Colonic mucosa (tissue), 4 donors: ENCODE results near the gene TAF1C. TPM values are rescaled to one million over a fixed set of nuclear protein-coding genes. Genes with fewer than 3 reads are reported as not detected.

Experiments used
- DNase-seq: peaks from one replicate; pipeline ENCODE4 v3.0.0-alpha.2; 2020
- H3K27ac ChIP-seq: fragments of 200-600 bp; one replicate; pipeline ENCODE4 v1.8.0; 2021
- H3K27me3 ChIP-seq: fragments of 200-600 bp; one replicate; pipeline ENCODE4 v1.8.0; 2021
- H3K36me3 ChIP-seq: fragments of 200-600 bp; one replicate; pipeline ENCODE4 v1.8.0; 2021
- H3K4me1 ChIP-seq: fragments of 200-600 bp; one replicate; pipeline ENCODE4 v1.8.0; 2021; ENCODE audit warnings: mild to moderate bottlenecking
- H3K4me3 ChIP-seq: fragments of 200-600 bp; one replicate; pipeline ENCODE4 v1.8.0; 2021
- H3K9ac ChIP-seq, 2 donors: one replicate each; pipeline ENCODE4 v1.7.0; 2013; ENCODE audit warnings: control low read depth in 2 of 2, low read depth in 2 of 2, low read length in 2 of 2
- H3K9me3 ChIP-seq: fragments of 200-600 bp; one replicate; pipeline ENCODE4 v1.8.0; 2021
- intact Hi-C: fragments of 100-400 bp; cut with DNase I; formaldehyde crosslinking; loops from one replicate; pipeline ENCODE4 v1.14.1; 2022
- total RNA-seq, 2 donors: library from RNA; stranded (reverse); fragmentation: NEBNext Ultra II Directional in 1 of 2; extraction: Animal tissue kit (Norgen Biotek cat#: 25700) in 1 of 2; gene quantifications; one replicate each; pipeline ENCODE4 v1.2.1, GENCODE V29; 2021
- TF ChIP-seq, protein P1 (sequence below): fragments of 200-600 bp; IDR thresholded peaks from one replicate; pipeline ENCODE4 v1.8.0; 2022; ENCODE audit warnings: antibody characterized with exemption, mild to moderate bottlenecking
- donor health status: healthy.
- donor health status: DM: no; HTN: no; CAD: no.
- donor health status: DM: no; HTN: no; CAD: no.

Gene TAF1C
- total RNA-seq, 2 donors from 2014 or later = 17.2 to 45.6 TPM

DNA sequence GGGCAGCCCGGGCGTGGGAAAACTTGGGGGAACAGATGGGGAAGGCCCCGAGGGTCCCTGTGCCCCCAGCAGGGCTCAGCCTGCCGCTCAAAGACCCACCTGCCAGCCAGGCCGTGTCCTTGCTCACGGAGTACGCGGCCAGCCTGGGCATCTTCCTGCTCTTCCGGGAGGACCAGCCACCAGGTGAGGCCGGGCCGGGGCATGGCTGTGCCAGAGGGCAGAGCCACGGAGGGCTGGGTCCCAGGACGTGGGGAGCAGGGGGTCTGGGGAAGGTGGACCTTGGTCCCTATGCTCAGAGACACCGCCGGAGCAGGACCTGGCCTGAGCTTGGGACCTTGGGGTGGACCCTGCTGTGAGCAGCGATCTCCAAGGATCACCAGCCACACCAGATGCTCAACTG lies 4.6 kb upstream of the TAF1C start:
- TF ChIP-seq, protein P1, sequence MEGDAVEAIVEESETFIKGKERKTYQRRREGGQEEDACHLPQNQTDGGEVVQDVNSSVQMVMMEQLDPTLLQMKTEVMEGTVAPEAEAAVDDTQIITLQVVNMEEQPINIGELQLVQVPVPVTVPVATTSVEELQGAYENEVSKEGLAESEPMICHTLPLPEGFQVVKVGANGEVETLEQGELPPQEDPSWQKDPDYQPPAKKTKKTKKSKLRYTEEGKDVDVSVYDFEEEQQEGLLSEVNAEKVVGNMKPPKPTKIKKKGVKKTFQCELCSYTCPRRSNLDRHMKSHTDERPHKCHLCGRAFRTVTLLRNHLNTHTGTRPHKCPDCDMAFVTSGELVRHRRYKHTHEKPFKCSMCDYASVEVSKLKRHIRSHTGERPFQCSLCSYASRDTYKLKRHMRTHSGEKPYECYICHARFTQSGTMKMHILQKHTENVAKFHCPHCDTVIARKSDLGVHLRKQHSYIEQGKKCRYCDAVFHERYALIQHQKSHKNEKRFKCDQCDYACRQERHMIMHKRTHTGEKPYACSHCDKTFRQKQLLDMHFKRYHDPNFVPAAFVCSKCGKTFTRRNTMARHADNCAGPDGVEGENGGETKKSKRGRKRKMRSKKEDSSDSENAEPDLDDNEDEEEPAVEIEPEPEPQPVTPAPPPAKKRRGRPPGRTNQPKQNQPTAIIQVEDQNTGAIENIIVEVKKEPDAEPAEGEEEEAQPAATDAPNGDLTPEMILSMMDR = no peak
- intact Hi-C loops = no loop called here
- no peak for DNase-seq
- Histone ChIP-seq H3K27ac (no peak overlapping the region), H3K9me3 (no peaks in the 10 kb centered on the region), H3K27me3 (no peaks in the 10 kb centered on the region), H3K36me3 (no peaks in the 10 kb centered on the region), H3K9ac (no peak overlapping the region), H3K4me1 (no peaks in the 10 kb centered on the region), H3K4me3 (no peak overlapping the region)

DNA sequence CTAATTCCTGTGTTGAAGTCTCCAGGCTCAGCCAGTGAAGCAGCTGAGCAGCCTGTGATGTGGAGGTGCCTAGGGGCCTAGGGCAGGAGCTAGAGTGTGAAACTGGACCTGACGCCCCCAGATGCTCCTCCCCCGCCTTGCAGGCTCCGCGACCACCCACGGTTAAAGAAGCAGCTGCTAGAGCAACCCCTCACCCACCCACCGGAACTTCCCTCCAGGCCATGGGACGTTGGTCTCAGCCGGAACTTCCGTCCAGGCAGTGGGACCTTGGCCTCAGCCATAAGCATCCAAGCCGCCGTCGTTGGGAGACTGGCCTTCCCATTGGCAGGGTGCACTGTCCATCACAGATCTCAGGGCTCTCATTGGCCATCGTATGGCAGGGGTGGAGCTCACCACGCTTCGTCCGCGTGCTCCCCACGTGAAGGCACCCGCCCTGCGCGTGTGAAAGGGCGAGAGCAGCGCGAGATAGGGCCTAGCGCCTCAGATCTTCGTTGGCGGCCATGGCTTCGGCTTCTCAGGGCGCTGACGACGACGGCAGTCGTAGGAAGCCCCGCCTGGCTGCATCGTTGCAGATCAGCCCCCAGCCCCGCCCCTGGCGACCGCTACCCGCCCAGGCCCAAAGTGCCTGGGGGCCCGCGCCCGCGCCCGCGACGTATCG lies 4.0 kb upstream of the TAF1C start, which contains the start of gene ADAD2:
TSS of gene ADAD2 (plus strand) at position 427 of the 658 bp plus-strand sequence. CDS start at position 501, 74 bp downstream.
- Histone ChIP-seq H3K4me3 (no peak within 1 kb of the TSS), H3K27ac (no peak within 1 kb of the TSS), H3K9ac (no peak within 1 kb of the TSS), H3K27me3 (no peaks in the 10 kb centered on the region), H3K9me3 (no peaks in the 10 kb centered on the region), H3K4me1 (no peaks in the 10 kb centered on the region), H3K36me3 (no peaks in the 10 kb centered on the region)
- intact Hi-C loops = no loop called here
- TF ChIP-seq, protein P1 = no peak
- DNase-seq = no peak

DNA sequence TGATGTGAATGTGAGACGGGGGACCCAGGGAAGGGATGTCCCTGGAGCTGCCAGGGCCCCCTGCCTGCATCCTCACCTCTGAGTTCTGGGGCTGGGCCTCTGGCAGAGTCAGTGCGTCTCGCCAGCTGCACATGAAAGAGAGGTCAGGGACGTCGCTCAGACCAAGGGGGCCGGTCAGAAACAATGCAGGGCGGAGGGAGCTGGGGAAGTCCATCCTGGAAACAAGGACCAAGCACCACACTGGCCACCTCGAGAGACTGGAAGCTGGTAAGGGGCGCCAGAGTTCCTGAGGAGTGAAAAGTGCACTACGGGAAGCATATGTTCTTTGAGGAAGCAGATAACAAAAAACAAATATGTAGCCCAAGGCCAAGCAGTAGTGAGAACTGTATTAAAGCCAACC lies 2.1 kb downstream of the TAF1C start:
- TF ChIP-seq, protein P1 = no peak
- H3K4me1 ChIP-seq = no peaks in the 10 kb centered on the region
- H3K4me3 ChIP-seq = no peak overlapping the region
- H3K9me3 ChIP-seq = no peaks in the 10 kb centered on the region
- no peak for DNase-seq
- H3K27me3 ChIP-seq = no peaks in the 10 kb centered on the region
- no peaks in the 10 kb centered on the region for H3K36me3 ChIP-seq
- no peak overlapping the region for H3K27ac ChIP-seq
- no peak overlapping the region for H3K9ac ChIP-seq
- intact Hi-C loops = loop anchor here (10.0 kb wide), 2 partner anchors 220 to 300 kb away; partner anchors contain the start of gene NECAB2

DNA sequence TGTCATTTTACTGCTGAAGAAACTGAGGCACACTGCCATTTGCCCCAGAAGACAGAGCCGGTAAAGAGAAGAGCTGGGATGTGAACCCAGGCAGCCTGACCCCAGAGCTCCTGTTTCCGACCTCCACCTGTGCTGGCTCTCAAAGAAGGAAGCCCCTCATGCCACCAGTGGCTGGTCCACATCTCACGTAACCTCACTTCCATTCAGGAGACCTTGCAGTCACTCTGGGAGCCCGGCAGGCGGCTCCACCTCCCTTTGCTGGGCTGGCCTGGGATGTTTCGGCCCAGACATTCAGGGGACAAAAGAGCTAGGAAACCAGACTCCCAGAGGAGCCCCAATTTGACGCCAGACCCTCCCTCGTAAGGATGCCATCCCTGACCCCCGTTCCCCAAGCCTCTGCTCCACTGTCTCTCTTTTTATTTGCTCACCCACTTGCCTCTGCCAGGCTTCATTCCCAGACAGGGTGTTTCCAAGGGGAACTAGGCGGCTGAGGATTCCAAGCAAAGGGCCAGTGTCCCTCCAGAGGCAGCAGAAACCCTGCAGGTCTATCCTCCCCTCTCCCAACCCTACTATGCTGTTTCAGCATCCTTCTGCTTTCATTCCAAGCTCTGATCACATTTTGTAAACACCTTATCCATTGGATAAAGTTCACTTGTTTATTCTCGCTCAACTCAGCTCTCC lies 2.8 kb downstream of the TAF1C start:
- intact Hi-C loops = loop anchor here (10.0 kb wide), 2 partner anchors 219 to 301 kb away; partner anchors contain the start of gene NECAB2
- Histone ChIP-seq H3K27me3 (no peaks in the 10 kb centered on the region), H3K36me3 (no peaks in the 10 kb centered on the region), H3K9me3 (no peaks in the 10 kb centered on the region), H3K4me3 (no peak overlapping the region), H3K9ac (no peak overlapping the region), H3K4me1 (no peaks in the 10 kb centered on the region), H3K27ac (no peak overlapping the region)
- TF ChIP-seq, protein P1 = no peak
- DNase-seq = no peak

DNA sequence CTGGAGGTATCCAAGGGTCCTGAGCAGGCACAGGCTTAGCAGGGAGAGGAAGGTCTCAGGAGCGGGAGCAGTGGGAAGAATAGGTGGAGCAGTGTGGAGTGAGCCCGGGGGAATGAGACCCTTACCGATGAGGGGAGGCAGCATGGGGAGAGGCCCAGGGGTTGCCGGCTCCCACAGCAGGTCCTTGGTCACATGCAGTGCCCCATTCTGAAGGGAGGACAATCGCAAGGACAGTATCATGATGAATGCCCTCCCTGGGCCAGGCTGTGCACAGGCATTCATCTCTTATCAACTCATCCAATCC lies 3.3 kb downstream of the TAF1C start:
- H3K4me1 ChIP-seq = no peaks in the 10 kb centered on the region
- no peak overlapping the region for H3K9ac ChIP-seq
- no peaks in the 10 kb centered on the region for H3K9me3 ChIP-seq
- no peaks in the 10 kb centered on the region for H3K27me3 ChIP-seq
- H3K4me3 ChIP-seq = no peak overlapping the region
- no peak overlapping the region for H3K27ac ChIP-seq
- DNase-seq = no peak
- intact Hi-C loops = loop anchor here (10.0 kb wide), 2 partner anchors 219 to 301 kb away; partner anchors contain the start of gene NECAB2
- no peaks in the 10 kb centered on the region for H3K36me3 ChIP-seq
- TF ChIP-seq, protein P1 = no peak
